GM18858 (cell line): ENCODE measurements around the gene MRTFA.

ENCODE experiments used
- ATAC-seq: cut with Tn5 transposase; IDR thresholded peaks from one replicate; pipeline ENCODE4 v1.9.1; 2021; ENCODE audit not compliant: unreplicated experiment

Gene MRTFA

DNA sequence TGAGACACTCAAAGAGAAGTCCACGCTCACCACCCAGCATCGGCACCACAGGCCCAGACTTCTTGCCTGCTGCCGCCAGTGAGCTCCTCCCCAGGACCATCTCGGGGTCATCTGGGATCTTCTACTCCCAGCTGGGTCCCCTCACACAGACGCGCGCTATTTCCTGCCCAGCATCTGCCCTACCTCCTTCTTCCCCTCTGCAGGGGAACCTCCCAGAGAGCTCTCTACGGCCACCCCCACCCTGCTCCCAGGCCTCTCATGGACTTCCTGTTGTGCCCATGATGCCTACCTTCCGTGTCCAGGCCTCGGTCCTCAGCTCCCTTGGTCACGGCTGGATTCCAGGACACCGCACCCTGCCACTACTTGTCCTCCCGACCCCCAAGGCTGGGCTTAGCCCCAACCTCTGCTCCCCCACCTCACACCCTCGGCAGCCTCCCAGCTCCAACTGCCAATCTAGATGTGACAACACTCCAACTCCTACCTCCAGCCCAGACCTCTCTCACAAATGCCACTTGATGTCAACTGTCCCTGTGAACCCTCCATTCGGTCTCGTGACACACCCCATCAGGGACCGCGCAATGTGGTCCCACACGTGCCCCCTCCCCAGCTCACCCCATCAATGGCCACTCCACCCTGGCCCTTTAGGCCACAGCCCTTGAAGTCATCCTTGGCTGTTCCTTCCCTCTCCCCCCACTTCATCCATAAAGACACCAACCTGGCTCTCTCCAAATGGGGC is 220.8 kb downstream of the MRTFA start:
- no peak for ATAC-seq

DNA sequence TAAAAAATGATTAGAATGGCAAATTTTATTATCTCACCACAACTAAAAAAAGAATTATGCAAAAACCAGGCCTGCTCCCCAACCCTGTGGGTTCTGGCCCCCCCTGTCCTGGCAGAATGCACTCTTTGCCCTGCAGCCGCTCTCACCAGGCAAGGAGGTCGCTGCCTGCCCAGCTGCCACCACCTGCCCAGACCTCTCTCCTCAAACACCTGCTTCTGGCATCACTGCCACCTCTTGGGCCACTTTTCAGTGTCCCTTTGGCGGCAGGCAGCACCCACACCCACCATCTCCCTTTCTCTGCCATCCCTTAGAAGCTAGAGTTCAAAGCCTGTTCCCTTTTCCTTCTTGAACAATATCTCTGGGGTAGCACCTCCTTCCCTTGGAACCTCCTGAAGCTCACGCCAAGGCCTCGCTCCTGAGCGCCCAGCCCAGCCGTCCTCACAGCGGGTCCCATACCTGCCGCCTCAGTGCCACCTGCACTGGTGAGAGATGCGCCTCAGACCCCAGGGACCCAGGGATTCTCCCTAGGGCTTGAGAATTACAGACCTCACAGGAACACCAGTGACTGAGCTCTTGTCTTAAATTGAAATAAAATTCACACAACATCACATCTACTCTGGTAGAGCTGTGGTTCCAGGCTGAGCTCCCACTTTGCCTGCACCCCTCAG is 221.5 kb downstream of the MRTFA start:
- no peak for ATAC-seq

DNA sequence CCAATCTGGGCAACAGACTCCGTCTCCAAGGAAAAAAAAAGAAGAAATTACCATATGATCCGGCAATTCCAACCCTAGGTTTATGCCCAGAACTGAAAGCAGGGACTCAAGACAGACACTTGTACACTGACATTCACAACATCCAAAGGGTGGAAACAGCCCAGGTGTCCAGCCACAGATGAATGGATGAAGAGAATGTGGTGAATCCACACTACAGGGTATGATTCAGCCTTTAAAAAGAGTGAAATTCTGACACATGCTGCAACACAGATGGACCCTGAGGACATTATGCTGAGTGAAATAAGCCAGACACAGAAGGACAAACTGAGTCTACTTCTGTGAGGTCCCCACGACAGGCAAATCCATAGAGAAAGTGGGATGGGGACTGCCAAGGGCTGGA is 222.2 kb downstream of the MRTFA start:
- ATAC-seq: no peak

DNA sequence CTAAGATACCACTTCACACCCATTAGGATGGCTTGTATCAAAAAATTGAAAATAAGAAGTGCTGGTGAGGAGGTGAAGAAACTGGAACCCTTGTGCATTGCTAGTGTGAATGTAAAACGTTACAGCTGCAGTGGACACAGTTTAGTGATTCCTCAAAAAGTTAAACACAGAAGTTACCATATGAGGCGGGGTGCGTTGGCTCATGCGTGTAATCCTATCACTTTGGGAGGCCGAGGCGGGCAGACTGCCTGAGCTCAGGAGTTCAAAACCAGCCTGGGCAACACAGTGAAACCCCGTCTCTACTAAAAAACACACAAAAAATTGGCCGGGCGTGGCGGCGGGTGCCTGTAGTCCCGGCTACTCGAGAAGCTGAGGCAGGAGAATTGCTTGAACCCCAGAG is 222.6 kb downstream of the MRTFA start:
- ATAC-seq: no peak

DNA sequence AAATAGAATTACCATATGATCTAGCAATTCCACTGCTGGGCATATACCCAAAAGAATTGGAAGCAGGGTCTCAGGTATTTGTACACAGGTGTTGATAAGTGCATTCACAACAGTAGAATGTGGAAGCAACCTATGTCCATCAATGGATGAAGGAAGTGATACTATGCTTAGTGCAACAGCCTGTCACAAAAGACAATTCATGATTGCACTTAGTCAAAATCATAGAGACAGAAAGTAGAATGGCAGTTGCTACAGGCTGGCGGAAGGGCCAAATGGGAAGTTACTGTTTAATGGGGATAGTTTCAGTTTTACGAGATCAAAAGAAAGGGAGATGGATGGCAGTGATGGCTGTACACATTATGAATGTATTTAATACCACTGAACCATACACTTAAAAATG is 224.1 kb downstream of the MRTFA start:
- peak; percentile 36 for ATAC-seq

DNA sequence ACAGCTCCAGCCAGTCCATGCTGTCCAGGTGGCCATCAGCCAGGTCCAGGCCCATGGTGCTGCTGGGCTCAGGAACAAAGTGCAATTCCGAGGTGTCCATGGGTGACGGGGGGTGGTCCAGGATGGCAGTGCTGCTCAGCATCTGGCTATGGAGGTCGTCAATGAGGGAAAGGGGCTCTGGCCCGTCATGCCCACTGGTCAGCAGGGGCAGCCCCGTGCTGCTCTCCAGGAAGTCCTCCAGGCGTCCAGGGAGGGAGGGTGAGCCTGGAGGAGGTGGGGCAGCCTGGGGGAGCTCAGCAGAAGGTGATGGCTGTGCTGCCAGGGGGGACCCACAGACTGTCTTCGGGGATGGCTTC is 225.0 kb downstream of the MRTFA start:
- no peak for ATAC-seq

DNA sequence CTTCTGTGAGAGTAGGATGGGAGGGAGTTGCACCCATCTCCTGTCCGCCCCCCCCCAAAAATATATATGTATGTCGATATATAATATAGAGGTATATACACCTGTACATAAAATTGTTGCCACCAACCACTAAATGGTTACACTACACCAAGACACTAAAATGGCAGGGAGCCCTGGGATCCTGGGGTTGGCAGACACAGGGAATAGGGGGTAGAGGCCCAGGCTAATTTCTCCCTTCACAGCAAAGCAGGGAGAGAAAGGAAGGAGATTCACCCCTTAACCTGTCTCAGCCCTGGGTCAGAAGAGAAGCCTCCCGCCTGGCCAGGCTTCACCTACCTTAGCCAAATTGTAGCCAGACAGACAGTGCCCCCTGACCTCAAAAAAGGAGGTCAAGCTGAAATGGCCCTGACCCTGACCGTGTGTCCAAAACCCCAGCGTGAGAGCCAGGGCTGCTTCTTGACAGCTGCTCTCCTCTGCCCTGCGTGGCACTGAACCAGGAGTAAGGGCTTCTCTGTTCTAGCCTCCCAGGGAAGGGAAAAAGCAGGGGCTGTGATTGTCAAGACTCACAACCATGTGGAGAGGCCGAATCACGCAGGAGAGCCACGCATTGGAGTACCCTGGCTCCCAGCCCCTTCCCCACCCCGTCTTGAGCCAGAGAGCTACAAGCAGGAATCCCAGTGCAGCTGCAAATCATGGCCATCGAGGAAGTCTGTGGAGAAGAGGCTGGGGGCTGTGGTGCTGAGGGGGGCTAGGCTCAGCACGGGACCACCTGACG is 225.6 kb downstream of the MRTFA start:
- ATAC-seq: no peak

DNA sequence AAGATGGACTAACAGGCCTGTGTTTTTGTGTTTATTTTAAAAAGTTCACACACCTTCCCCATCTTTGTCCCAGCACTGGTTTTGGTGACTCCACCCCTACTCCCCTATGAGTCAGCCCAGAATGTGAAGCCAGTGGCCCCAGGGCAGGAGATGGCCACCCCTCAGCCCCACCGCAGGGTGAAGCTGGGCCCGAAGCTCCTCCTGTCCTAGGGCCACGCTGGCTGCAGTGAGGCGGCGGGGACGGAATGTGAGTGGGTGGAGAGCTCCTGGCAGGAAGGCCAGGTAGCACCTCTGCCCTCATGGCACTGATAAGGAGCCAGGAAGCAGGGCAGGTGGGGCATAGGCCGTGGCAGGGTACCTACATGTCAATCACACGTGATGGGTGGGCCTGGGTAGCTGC is 226.2 kb downstream of the MRTFA start:
- no peak for ATAC-seq

DNA sequence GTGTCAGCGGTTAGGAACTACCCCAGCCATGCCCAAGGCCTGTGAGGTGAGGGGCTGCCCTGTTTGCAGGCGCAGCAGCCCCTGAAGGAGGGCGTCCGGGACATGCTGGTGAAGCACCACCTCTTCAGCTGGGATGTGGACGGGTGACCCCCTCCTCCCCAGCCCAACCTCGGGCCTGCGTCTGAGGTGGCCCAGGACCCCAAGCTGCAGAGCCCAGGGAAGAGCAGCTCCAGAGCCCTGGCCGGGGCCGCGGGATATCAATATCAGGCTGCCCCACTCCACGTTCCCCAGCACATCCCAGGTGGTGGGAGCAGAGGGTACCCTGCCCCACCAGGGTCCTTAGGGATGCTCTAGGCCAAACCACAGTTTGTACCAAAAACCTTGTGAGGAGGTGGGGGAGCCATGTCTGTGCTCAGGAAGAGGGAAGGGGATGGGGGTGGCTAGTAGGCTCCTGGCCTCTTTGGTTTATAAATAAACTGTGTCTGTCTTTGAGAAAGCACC is 226.9 kb downstream of the MRTFA start:
- no peak for ATAC-seq

DNA sequence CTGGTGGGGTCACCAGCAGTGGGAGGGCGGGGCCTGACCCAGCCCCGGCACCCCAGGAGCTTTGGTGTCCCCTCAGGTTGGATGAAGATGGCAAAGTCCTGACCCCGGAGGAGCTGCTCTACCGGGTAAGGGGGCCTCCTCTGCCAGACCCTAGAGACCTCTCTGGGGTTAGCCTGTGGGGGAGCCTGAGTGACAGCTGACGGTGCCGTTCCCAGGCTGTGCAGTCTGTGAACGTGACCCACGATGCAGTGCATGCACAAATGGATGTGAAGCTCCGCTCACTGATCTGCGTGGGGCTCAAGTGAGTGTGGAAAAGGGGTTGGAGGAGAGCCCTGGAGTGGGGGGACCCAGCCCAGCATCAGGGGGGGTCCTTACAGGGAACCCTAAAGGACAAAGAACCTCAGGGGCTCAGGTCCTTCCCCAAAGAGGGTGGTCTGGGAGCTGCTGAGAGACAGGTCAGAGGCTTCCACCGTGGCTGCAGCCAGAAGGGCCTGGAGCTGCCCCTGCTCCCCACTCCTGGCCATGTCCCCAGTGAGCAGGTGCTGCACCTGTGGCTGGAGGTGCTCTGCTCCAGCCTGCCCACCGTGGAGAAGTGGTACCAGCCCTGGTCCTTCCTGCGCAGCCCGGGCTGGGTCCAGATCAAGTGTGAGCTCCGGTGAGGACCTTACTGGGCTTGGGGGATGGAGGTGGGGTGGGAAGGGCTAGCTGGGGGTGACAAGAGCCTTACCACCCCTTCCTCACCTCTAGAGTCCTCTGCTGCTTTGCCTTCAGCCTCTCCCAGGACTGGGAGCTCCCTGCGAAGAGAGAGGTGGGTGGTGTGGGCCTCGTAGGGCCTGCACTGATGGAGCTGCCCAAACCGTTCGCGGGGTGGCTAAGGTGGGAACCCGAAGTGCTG is 227.6 kb downstream of the MRTFA start:
- ATAC-seq: no peak

DNA sequence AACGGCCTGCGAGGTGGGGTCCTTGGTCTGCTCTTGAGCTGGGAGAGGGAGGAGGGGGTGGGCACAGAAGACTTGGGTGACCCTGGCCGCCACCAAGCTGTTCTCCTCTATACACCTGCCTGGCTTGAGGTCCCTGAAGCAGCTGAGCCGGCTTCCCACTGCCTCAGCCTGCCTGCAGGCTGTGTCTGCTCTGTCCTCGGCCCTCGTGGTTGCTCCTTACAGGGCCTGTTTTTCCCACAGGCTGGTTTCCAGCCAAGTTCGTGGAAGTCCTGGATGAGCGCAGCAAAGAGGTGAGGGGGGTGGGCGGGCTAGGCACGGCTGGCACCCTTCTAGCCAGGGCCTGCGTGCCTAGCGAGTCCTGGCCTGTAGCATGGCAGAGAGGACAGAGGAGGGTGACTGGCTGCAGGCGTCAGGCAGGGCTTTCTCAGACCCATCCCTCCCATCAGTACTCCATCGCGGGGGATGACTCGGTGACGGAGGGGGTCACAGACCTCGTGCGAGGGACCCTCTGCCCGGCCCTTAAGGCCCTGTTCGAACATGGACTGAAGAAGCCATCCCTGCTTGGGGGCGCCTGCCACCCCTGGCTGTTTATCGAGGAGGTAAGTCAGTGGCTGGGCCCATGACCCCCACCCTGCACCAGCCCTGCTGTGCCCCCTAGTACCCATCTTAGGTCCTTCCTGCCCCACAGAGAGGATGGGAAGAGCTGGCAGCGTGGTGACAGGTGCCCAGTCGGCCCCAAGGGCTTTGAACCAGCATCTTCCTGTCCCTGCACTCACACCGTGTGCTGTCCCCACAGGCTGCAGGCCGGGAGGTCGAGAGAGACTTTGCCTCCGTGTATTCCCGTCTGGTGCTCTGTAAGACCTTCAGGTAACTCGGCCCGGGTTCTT is 228.4 kb downstream of the MRTFA start:
- no peak for ATAC-seq

DNA sequence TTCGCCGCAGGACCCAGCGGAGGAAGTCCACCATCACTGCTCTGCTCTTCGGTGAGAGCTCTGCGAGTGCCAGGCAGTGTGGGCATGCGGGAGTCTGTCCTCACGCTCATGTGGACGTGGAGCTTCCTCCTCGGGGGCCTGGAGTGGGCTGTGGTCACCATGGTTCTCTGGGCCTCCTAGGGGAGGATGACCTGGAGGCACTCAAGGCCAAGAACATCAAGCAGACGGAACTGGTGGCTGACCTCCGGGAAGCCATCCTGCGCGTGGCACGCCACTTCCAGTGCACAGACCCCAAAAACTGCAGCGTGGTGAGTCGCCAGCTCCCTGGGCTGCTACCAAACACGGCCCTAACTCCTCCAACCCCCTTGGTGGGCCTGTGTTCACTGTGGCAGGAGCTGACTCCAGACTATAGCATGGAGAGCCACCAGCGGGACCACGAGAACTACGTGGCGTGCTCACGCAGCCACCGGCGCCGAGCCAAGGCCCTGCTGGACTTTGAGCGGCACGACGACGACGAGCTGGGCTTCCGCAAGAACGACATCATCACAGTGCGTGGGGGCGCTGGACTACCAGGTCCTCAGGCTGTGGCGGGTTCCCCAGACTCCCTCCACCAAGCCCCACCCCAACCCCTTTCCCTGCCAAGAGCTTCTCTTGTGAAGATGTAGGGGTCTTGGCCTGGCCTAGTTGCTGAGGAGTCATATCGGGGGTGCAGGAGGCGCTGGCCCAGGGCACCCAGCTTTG is 229.3 kb downstream of the MRTFA start:
- ATAC-seq: no peak

DNA sequence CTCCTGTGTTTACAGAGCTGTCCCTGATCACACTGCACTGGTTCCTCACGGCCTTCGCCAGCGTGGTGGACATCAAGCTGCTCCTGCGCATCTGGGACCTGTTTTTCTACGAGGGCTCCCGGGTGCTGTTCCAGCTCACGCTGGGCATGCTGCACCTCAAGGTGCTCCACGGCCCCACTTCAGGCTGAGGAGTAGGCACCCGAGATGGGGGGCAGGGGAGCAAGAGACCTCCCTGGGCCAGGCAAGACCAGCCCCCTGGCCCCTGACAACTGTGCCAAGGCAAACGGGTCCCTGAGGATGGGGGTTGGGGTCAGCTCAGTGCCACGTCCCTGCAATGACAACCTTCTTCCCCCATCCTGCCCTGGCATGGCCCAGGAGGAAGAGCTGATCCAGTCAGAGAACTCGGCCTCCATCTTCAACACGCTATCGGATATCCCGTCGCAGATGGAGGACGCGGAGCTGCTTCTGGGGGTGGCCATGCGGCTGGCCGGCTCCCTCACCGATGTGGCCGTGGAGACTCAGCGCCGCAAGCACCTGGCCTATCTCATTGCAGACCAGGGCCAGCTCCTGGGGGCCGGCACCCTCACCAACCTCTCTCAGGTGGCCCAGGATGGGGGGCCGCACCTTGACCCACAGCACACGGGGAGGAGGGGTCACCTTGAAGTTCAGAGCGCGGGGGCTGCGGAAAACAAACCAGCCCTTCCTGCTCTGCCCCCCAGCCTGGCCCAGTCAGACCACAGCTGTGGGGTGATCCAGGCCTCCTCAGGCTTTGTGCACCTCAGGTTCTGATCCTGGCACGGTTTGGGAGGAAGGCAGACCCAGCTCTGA is 230.2 kb downstream of the MRTFA start:
- no peak for ATAC-seq

DNA sequence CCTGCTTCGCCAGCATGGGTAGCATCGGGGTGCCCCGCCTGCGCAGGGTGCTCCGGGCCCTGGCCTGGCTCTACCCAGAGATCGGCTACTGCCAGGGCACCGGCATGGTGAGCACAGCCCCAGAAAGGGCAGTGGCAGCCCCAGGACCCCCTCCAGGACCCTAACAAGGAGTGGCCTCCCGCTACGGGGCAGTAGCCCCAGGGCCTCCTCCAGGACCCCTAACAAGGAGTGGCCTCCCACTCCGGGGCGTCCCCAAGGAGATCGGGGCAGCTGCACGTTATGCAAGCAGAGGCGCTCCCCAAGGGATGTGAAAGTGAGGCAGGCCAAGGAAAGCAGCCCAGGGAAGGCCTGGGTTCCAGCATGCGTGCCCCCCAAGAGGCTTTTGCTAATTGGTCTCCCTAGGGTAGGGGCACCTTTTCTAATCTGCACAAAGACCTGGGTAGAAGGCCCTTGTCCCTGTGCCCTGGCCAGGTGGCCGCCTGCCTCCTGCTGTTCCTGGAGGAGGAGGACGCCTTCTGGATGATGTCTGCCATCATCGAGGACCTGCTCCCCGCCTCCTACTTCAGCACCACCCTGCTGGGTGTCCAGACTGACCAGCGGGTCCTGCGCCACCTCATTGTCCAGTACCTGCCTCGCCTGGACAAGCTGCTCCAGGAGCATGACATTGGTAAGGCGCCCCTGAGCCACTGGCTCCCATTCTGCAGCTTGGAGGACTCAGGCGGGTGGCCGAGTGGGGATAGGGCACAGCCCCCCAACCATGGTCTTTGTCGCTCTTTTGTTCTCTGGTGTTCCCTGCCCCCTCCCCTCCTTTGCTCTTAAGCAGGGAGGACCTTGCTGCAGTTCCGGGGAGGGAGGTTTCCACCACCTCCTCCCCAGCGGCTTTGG is 231.1 kb downstream of the MRTFA start:
- no peak for ATAC-seq

DNA sequence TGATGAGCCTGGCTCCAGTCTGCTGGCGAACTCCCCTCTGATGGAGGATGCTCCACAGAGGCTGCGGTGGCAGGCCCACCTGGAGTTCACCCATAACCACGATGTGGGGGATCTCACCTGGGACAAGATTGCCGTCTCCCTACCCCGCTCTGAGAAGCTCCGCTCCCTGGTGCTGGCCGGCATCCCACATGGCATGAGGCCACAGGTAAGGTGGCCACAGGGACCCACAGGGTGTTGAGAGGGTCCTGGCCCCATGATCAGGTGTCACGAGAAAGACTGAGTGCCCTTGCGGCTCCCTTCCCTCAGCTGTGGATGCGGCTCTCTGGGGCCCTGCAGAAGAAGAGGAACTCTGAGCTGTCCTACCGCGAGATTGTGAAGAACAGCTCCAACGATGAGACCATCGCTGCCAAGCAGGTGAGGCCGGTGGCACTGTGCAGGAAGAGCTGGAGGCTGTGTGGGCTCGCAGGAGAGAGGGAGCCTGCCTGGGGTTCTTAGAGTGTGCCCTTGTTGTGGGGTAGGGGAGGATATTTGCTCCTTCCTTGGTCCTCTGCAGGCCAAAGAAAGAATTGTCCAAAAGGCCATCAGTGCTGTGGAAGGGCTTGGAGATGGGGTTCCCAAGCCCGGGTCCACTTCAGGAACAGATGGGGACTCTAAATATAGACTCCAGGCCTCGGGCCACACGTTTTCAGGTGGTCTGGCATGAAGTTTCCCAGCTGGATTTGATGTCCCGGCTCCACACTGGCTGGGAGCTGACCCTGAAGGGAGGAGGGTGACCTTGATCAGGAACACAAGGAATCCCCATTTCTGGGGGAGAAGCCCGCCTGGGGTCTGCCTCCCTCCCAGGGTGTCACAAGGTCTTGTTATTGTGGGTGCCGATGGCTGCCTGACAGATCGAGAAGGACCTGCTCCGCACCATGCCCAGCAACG is 232.0 kb downstream of the MRTFA start:
- no peak for ATAC-seq

DNA sequence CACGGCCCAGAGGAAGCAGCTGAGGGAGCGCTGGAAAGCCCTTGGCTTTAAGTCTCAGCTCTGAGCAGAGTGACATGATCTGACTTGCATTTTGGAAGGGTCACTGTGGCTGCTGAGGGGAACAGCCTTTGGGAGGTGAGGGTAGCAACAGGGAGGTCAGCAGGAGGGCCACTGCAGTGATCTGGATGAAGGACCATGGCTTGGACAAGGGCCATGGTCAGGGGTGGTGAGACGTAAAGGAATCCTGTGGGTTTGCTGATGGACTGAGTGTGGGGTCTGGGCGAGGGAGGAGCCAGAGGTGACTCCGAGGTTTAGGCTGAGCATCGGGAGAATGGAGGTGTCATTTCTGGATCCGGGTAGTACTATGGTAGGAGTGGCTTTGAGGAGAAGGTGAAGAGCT is 232.9 kb downstream of the MRTFA start:
- ATAC-seq: no peak
